HEK293T (cell line): ENCODE measurements around the gene OPCML.

Experiments
- ARNT ChIP-seq: fragments of 450-650 bp; IDR thresholded peaks from 2 replicates; pipeline ENCODE4 v1.6.1; 2017; ENCODE audit warnings: mild to moderate bottlenecking
- BHLHE40 ChIP-seq: fragments of 450-650 bp; IDR thresholded peaks from 2 replicates; pipeline ENCODE4 v1.6.1; 2016; ENCODE audit warnings: mild to moderate bottlenecking, moderate library complexity, borderline replicate concordance
- FOXK2 ChIP-seq: fragments of 450-650 bp; IDR thresholded peaks from 2 replicates; pipeline ENCODE4 v1.6.1; 2016; ENCODE audit warnings: mild to moderate bottlenecking
- FOXM1 ChIP-seq: fragments of 450-650 bp; IDR thresholded peaks from 2 replicates; pipeline ENCODE4 v1.6.1; 2017; ENCODE audit warnings: mild to moderate bottlenecking, borderline replicate concordance
- SP1 ChIP-seq: fragments of 450-650 bp; IDR thresholded peaks from 2 replicates; pipeline ENCODE4 v1.6.1; 2017

DNA sequence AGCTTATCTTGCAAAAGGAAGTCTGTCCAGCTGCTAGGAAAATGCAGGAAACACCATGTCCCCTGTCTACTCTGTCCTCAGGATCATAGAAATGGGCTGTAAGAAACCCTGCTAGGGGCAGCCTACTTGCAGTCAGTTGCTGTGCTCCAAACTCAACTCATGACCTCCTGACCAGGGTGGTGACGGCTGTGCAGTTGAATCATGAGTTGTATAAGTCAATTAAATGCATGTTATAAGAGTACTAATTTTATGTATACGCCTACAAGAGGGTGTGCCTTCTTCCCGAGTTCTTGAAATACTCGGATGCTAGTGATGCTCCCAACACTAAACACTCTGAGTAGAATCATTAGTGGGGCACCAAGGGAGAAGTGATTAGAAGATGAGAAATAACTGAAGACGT lies 776.4 kb downstream of the OPCML start:
- no peak for TF ChIP-seq ARNT
- no peak for TF ChIP-seq FOXM1
- no peak for TF ChIP-seq FOXK2
- no peak for TF ChIP-seq BHLHE40
- no peak for TF ChIP-seq SP1
